ENCODE results near the gene TNFAIP2.
A peak's percentile ranks its signal among the peaks of the same experiment; 100 is the strongest.
"Not testable (repeated sequence)": the region's sequence is repeated elsewhere in the genome, so short reads cannot be mapped to it uniquely, and the experiment has no call there.

Gene TNFAIP2

DNA sequence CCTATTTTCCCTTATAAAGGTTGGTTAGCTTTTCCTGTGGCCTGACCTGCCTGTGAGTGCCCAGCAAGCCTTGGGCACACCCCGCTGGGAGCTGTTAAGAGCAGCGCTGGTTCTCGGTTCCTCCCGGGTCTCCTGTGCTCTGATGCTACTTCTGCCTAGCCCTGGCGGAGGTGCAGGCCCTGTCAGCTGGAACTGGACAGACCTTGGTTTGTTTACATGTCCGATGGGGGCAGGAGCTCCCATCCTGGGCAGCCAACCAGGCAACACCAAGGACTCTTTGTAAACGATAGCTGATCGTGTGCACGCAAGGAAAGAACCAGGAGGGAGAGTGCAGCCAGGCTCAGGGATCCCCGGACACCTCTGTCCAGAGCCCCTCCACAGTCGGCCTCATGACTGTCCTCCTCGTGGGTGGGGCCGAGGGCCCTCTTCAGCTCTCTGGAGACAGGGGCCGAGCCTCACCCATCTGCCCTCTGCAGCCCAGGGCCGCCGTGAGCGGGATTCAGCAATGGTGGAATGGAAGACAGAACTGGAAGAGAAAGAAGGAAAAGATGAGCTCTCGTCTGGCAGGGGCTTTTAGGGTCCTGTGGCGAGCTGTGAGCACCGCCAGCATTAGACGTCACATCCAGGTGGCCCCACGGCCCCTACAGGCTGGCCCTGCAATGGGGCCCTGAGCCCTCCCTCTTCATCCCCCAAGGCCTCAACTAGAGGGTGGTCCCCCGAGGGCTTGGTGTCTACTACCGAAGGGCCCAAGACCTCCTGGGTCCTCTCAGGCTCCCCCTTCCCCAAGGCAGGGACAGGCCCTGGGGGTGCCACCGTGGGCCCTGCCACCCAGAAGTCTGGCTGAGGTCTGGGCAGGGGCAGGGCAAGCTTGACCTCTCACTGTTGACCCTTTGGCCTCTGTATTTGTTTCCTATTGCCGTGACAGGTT lies 12.3 kb downstream of the TNFAIP2 start:
- DNase-seq, result no peak

DNA sequence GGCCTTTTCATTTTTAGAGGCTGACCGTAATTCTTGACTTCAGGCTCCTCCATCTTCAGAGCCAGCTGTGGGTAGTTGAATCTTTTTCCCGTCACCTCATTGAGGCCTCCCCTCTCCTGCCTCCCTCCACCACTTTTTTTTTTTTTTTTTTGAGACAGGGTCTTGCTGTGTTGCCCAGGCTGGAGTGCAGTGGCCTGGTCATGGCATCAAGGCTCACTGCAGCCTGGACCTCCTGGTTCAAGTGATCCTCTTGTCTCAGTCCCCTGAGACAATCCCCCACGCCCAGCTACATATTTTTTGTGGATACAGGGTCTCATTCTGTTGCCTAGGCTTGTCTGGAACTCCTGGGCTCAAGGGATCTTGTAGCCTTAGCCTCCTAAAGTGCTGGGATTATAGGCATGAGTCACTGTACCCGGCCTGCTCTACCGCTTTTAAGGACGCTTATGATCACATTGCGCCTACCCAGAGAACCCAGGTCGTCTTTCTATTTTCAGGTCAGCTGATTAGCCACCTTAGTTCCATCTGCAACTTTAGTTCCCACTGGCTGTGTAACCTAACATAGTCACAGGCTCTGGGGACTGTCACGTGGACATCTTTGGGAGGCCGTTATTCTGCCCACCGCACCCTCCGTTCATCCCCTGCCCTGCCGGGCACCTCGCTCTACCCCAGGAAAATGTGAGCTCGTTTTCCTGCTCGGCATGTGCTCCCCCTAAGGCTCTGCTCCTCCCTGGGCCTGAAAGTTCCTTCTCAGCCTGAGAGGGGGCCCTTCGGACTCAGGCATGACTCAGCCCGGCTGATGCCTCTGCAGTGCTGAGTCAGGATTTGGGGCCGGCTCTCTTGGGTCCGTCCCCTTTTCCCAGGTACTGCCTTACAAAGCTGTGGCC lies 13.4 kb downstream of the TNFAIP2 start:
- DNase-seq, result no peak

DNA sequence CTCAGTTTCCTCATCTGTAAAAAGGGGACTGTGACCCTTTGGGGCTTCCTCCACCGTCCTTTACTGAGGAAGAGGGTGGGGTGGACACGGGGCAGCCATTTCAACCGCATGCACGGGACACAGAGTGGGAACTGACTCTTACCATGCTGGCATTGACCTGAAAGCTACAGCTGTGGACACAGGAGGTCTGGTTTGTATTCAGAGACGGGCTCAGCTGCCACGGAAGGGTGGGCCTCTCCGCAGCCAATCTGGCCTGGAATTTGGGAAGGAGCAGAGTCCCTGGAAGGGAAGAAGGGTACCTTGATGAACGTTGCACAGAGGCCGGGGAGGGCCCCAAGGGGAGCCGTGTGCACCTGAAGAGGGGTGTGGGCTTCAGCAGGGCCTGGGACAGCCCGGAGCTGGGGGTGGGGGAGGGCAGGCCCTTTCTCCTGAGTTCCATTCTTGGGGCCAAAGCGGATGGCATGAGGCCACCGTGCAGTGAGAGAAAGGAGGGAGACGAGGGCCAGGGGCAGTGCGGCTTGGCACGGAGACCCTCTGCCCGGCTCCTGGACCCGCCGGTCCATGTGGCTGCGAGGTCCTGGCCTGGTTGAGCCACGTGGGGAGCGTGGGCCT lies 14.5 kb downstream of the TNFAIP2 start:
- DNase-seq, result no peak

DNA sequence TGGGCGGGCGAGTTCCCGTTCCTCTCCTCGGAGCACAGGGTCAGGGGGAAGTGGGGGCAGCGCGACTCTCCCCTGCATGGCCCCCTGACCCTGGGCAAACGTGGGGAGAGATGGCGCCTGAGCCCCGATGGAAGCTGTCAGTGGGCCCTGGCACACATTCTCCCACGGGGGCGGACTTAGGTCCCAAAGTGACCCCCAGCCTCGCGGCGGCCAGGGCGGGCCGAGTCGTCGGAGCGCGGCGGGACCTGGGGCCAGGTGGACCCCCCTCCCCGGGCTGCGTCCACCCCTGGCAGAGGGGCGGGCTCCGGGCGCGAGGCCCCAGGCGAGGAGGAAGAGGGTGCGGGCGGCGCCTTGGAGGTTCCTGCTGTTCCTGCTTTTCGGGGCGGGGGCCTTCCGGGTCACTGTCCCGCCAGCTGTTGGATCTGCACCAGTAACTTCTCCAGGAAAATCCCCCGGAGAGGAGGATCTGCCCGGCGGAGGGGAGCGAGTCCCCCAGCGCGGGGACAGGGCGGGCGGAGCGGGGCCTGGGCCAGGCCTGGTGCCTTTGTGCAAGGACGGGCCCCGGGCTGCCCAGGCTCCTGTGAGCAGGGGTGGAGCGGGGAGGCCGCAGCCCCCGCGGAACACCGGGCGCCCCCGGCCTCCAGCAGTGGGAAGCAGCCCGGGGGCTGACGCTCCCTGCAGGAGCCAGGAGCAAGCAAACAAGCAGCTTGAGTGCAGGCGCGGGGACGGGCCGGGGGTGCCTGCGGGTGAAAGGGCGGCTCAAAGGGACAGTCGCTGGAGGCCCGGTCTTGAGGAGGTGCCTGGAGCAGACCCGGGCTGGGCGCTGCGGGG lies 15.3 kb downstream of the TNFAIP2 start:
- DNase-seq, result no peak

DNA sequence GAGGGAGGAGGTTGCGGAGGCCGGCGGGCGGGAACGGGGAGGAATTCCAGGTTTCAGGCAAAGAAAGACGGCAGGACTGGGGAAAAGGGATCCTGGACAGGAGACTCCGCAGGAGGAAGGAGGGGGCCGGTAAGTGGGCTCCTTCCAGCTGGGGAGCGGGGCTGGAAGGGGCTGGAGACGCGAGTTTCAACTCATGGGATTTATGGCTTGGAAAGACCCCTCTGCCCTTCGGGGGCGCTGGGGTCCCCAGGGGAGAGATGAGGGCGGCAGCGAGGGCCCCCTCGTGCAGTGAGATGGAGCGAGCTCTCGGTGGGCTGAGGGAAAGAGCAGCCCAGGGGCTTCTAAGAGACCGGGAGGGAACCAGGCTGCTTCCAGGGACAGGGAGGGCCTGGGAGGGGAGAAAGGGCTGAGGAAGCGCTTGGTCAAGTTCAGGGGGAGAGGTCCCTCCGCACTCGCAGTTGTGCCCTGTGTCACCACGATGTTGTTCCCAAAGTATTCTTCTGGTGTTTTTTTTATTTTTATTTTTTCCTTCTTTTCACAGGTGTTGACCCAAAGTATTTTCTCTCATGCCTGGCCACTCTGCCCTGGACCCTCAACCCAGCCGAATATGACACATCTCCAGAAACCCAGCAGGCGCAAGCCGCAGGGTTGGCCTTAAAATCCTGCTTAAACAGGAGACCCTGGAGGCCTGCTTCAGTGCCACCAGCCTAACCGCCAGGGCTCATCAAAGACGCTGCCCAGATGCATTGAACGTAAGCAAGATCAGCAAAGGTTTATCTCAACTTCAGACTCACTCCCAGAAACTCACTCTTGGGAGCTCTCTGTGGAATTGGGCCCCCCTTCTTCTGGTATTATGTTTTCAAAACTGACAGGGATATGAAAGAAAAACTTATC lies 16.1 kb downstream of the TNFAIP2 start:
- no peak for DNase-seq

DNA sequence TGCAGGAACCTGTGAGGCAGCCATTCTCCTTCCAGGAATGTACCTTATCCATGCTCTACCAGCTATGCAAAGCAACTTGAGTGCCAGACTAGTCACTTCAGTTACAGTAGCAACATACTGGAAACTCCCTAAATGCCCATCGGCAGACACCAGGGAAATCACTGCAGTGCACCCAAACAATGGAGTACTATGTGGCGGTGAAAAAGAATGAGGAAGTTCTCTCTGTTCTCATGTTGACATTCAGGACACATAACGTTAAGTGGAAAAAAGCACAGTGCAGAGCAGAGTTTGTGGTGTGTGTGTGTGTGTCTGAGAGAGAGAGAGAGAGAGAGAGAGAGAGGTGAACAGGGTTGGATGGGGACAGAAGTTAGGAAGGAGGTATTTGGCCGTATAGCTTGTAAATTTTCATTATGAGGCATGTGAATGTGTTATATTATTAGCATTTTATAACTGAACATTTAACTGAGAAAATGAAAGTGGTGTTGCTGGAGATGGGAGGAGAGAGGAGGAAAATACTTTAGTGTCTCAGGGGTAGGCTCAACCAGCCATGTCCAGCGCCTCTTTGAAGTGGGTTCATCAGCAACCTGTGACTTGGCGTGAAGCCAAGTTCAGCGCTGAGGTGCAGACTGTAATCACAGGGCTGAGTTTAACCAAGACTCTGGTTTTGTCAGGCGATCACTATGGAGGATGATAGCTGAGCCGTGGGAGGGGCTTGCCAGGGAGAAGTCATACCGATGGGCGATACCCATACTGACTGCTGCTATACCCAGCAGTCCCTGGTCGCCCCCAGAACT lies 17.3 kb downstream of the TNFAIP2 start:
- peak; percentile 31 for DNase-seq

DNA sequence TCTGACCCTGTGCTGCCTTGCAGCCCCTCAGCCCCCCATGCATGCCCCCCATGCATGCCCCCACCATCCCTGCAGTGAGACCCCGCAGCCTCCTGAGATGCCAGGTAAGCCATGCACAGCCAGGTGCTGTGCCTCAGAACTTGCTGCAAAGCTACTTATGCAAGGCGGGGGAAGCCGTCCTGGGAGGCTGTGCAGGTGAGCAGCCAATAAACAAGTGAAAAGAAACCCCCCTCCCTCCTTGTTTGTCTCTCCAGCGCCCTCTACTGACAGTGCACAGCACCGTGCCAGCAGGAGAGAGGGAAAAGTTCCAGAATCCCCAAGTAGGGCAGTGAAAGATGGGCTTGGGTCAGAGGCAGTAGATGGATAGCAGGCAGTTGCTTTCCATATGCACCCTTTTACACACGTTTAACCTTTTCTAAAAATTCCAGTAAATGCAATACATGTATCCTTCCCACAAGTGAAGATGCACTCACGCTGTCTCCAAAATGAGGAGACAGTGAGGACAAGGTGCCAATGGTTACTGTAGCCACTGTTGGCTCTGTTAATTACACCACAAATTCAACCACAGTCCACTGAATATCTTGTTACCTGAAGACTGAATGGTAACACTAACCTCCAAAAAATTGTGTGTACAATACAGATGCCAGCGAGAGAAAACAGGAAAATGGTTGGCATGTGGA lies 18.0 kb downstream of the TNFAIP2 start:
- DNase-seq, result peak; percentile 14

DNA sequence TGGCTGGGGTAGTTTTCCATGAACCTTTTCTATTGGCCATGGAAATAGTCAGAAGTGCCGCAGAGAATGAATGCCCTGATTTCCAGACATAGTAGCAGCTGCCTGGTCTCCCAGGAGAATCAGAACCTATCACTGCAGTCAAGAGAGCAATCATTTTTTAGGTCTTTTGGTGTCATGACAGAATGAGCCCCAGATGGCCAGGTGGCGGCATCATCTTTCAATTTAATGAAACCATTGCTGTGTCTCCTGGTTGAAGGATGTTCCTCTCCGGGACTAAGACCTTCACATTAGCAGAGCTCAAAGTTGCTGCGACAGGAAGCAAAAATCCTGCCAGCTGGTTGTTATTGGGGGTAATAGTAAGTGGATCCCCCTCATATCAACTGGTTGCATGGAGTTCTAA lies 18.8 kb downstream of the TNFAIP2 start:
- no peak for DNase-seq

DNA sequence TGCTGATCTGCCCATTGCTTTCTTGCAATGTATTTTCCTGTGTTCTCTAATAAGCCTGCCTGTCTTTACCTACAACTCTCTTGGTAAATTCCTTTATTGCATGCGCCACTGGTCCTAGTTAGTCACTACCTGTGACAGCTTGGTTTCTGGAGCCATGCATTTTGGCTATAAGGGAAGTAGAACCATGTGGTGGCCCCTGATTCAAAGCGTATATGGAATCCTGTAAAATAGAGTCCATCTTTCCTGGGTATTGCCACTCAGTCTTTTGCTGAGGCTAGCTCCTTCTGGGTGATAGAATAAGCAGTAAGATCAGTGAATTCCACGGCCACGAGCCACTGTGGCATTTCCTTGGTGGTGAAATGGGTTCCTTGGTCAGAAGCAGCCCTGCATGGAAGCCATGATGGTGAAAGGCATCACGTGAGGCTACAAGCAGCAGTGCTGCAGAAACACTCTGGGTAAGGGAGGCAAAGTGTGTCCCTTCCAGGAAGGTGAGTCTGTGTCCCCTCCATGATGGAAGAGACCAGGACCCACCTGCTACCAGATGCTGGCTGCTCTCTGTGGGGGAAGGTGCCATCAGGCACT lies 19.6 kb downstream of the TNFAIP2 start:
- DNase-seq, result no peak

DNA sequence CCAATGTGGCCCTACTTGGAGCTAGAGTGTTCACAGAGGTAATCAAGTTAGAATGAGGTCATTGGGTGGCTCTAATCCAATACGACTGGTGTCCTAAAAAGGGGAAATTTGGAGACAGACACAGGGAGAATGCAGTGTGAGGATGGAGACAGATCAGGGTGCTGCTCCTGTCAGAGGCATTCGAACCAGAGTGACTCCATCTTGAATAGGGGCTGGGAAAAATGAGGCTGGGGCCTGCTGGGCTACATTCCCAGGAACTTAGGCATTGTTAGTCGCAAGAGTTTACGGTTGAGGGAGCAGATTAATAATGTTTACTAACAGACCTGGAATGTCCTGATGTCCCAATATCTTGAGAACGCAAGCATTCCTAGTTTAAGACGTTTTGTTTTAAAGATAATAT lies 20.2 kb downstream of the TNFAIP2 start:
- no peak for DNase-seq

DNA sequence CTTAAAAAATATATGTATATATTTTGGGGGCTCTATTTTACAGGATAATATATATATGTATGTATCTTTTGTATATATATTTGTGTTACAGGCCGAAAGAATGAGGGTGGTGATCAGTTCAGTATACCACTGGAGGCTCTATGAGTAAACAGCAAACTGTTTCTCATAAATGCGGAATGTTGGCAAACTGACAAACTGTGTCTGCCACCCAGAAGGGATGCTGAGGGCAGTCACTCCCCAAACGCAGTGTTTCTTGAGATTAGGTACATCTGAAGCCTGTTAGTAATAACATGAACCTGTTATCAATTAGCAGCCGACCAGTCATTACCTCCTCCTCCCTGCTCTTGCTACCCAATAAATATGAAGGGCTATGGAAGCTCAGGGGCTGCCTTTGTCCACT lies 20.8 kb downstream of the TNFAIP2 start:
- no peak for DNase-seq

DNA sequence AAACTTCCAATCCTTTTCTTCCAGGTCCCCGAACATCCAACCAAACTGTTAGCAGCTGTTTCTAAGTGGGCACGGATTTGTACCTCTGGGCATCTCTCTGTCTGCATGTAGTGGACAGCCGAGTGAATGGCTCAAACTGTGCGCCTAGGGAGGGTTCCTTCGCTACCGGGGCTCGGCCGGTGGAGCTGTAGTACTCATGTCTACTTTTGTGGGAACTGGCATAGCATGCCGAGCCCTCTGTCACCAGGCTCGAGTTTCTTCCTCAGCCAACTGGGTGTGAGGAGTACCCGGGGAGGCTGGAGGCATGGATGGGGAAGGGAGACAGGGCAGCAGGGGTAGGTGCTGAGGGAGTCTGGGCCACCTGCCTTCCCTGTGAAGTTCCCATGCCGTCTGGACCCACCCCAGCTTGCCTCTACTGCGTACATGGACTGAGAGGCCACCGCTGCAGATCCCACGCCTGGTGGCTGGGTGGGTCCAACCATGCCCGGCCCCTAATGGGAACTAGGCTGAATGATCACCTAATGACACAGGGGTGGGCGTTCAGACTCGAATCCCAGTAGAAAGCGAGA lies 23.0 kb downstream of the TNFAIP2 start:
- no peak for DNase-seq

DNA sequence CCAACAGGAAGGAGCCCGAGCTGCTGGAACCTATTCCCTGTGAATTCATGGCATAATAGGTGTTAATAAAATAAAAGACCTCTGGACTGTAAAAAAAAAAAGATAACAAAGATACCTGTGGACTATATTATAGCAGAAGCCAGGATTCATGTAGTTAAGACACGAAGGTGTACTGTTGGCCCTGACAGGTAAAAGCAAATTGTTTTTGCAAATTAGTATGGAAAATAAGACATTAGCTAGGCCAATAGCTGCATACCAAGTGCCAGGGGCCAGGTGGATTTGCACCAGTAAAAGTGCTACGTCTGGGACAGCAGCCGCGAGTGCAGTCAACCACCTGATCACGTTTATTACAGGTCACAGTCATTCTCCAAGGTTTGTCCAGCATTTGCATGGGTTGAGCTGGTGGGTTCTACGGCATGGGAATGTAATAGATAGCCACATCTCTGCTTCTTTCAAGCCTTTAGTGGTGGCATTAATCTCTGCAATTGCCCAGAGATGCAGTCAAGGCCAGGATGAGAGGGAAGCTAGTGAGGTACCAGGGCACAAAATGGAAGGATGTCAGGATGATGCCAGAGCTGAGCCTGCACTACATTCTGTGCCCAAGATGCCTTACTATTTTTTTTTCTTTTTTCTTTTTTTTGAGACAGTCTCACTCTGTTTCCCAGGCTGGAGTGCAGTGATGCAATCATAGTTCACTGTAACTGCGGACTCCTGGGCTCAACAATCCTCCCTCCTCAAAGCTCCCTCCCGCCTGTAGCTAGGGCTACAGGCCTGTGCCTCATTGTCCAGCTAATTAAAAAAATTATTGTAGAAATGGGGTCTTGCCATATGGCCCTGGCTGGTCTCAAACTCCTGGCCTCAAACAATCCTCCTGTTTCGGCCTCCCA lies 26.3 kb downstream of the TNFAIP2 start:
- no peak for DNase-seq

DNA sequence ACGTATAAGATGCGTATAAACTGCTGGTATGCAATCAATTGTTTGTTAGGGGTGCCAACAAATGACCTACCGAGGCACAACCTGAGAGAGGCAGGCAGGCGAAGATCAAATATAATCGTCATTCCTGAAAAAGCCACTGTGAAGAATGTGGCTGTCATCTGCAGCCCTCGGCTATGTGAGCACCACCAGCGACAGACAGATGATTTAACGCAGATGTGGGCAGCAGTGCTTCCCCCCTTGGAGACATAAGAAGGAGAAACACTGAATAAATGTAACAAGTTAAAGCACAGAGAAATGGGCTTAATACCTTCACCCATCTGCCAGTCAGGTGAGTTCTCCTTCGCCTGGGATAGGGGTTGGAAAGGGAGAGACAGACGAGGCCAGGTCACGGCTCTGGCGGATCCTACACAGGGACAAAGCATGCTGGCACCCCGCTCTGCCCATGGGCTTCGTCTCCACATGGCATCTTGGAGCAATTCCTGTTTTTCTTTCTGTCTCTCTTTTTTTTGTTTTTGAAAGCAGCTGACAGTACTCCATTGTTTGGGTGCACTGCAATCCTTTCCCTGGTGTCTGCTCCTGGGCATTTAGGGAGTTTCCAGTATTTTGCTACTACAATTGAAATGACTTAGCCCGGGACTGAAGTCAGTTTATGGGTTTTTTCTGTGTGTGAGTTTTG lies 28.1 kb downstream of the TNFAIP2 start:
- DNase-seq, result no peak

DNA sequence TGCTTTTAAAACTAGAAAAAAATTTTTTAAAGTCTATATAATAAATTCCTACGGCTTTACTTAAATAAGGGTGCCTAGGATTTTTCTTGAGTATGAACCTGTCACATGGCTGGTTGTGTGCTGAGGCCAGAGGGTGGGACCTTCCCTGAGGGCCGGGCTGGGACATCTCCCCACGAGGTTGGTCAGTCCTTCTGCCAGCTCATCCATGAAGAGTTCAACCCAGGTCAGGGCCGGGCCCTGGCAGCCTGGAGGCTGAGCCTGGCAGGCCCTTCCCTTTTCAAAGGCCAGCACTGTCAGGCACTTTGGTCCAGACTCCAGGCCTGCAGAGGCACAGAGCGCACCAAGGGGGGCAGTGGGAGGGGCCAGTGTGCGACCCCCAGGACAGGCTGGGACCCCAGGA lies 31.7 kb downstream of the TNFAIP2 start:
- DNase-seq, result no peak

DNA sequence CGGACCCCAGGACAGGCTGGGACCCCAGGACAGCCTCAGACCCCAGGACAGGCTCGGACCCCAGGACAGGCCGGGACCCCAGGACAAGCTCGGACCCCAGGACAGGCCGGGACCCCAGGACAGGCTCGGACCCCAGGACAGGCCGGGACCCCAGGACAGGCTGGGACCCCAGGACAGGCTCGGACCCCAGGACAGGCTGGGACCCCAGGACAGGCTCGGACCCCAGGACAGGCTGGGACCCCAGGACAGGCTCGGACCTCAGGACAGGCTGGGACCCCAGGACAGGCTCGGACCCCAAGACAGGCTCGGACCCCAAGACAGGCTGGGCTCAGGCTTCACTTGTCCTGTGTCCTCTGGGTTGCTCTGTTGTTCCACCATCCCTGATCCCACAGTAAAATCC lies 32.2 kb downstream of the TNFAIP2 start:
- DNase-seq, result not testable (repeated sequence)

DNA sequence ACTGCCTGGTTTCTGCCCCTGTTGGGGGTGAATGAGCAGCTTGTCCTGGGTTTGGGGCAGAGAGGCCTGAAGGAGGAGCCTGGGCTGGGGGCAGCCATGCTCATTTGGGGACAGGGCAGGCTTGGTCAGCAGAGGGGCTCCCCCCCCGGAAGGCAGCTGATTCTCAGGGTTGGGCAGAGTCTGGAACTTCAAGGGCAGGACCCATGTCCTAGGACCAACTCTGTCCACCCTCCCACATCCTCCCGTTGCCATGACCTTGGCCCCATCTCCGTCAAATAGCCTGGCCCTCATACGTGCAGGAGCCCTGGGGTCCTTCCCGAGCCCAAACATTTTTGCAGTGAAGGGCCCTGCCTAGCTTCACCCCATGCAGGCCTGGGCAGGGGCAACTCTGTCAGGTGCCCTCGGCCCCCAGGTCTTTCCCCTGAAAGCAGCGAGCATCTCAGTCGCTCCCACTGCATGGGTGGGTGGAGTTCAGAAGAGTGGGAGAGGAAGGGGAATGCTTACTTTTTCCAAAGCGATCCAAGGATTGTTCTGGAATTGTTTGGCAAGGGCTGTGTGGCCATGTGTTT lies 32.6 kb downstream of the TNFAIP2 start:
- DNase-seq, result no peak
